ENCODE measurements around the gene OPRL1.

Gene OPRL1

DNA sequence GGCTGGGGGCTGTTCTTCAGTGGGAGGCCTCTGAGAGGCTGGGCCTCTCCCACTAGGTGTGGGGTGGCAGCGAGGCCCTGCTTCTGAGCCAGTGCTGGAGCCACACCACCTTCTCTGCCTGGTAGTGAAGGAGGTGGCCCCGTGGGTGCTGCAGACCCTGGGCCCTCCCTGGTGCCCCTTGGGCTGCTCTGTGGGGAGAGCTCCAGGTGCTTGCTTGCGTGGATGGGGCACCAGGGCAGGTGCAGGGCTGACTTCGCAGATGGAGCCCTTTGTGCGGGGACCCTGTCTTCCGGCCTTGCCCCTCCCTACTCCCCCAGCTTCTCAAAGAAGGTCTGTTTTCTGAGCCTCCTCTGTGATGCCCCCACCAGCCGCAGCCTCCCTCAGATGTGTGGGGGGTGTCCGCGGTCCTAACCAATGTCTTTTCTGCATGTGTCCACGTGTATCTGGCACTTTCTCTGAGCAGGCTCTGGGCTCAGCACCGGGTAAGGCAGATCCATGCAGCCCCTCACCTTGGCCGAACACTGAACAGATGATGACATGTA is 67.1 kb downstream of the OPRL1 start:
- CTCF ChIA-PET, result no interaction called here
- POLR2A ChIA-PET, result no interaction called here
- H3K4me3 ChIP-seq (ENCODE audit: low read depth, low read length), result no peak overlapping the region

DNA sequence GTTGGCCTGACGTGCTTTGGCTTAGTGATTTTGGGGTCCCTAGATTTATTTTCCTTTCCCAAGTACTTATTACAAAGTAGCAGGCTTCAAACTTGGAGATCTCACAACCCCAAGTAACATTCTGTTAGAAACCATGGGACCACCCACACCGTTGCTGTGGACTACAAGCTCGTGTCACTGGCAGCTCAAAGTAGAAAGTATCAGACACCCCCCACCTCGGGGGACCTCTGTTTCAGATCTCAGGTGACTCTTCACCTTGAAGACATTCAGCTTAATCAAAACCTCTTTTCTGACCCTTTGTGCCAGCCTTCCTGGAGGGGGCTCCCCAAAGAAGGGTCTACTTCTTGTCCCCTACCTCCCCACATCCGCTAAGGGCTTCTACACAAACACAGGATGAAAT is 68.7 kb downstream of the OPRL1 start:
- no peaks in the 10 kb centered on the region for H3K36me3 ChIP-seq (ENCODE audit: control insufficient read depth in 2 of 2, insufficient read depth in 1 of 2, low read length in 2 of 2)
- H3K9me3 ChIP-seq (ENCODE audit: control insufficient read depth, insufficient read depth, low read depth, low read length), result no peaks in the 10 kb centered on the region
- no peak overlapping the region for H3K4me3 ChIP-seq (ENCODE audit: low read depth, low read length)
- no peaks in the 10 kb centered on the region for H3K4me1 ChIP-seq (ENCODE audit: control insufficient read depth, insufficient read depth, low read length)
- ChIA-PET CTCF (no interaction called here), POLR2A (no interaction called here)
- no peak overlapping the region for H3K27ac ChIP-seq (ENCODE audit: extremely low read depth, low read depth, low read length)
- TF ChIP-seq, protein P1, sequence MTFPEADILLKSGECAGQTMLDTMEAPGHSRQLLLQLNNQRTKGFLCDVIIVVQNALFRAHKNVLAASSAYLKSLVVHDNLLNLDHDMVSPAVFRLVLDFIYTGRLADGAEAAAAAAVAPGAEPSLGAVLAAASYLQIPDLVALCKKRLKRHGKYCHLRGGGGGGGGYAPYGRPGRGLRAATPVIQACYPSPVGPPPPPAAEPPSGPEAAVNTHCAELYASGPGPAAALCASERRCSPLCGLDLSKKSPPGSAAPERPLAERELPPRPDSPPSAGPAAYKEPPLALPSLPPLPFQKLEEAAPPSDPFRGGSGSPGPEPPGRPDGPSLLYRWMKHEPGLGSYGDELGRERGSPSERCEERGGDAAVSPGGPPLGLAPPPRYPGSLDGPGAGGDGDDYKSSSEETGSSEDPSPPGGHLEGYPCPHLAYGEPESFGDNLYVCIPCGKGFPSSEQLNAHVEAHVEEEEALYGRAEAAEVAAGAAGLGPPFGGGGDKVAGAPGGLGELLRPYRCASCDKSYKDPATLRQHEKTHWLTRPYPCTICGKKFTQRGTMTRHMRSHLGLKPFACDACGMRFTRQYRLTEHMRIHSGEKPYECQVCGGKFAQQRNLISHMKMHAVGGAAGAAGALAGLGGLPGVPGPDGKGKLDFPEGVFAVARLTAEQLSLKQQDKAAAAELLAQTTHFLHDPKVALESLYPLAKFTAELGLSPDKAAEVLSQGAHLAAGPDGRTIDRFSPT (tag by site-specific recombination; IDR thresholded peaks at IDR 0.05), result no peak
- TF ChIP-seq, protein P2, sequence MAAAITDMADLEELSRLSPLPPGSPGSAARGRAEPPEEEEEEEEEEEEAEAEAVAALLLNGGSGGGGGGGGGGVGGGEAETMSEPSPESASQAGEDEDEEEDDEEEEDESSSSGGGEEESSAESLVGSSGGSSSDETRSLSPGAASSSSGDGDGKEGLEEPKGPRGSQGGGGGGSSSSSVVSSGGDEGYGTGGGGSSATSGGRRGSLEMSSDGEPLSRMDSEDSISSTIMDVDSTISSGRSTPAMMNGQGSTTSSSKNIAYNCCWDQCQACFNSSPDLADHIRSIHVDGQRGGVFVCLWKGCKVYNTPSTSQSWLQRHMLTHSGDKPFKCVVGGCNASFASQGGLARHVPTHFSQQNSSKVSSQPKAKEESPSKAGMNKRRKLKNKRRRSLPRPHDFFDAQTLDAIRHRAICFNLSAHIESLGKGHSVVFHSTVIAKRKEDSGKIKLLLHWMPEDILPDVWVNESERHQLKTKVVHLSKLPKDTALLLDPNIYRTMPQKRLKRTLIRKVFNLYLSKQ (tag by site-specific recombination; IDR thresholded peaks at IDR 0.05; ENCODE audit: borderline replicate concordance), result no peak
- TF ChIP-seq SCRT2 (tag by site-specific recombination; IDR thresholded peaks at IDR 0.05), result no peak
- TF ChIP-seq, protein P3, sequence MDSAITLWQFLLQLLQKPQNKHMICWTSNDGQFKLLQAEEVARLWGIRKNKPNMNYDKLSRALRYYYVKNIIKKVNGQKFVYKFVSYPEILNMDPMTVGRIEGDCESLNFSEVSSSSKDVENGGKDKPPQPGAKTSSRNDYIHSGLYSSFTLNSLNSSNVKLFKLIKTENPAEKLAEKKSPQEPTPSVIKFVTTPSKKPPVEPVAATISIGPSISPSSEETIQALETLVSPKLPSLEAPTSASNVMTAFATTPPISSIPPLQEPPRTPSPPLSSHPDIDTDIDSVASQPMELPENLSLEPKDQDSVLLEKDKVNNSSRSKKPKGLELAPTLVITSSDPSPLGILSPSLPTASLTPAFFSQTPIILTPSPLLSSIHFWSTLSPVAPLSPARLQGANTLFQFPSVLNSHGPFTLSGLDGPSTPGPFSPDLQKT (IDR thresholded peaks at IDR 0.05; ENCODE audit: borderline replicate concordance, low read depth, low read length), result no peak
- TF ChIP-seq ZFP37 (tag by site-specific recombination; IDR thresholded peaks at IDR 0.05), result no peak

More for the DNA sequence above, 67.1 kb downstream of the OPRL1 start:
- no peak overlapping the region for H3K27ac ChIP-seq (ENCODE audit: extremely low read depth, low read depth, low read length)
- H3K4me1 ChIP-seq (ENCODE audit: control insufficient read depth, insufficient read depth, low read length), result no peaks in the 10 kb centered on the region
- no peak for TF ChIP-seq BCL11A (tag by site-specific recombination; IDR thresholded peaks at IDR 0.05; ENCODE audit: low read depth)
- TF ChIP-seq ZNF23 (tag by site-specific recombination; IDR thresholded peaks at IDR 0.05; ENCODE audit: borderline replicate concordance), result no peak
- TF ChIP-seq, protein P2 (tag by site-specific recombination; IDR thresholded peaks at IDR 0.05; ENCODE audit: borderline replicate concordance), result no peak
- TF ChIP-seq ZNF223 (tag by site-specific recombination; IDR thresholded peaks at IDR 0.05), result no peak
- TF ChIP-seq, protein P4, sequence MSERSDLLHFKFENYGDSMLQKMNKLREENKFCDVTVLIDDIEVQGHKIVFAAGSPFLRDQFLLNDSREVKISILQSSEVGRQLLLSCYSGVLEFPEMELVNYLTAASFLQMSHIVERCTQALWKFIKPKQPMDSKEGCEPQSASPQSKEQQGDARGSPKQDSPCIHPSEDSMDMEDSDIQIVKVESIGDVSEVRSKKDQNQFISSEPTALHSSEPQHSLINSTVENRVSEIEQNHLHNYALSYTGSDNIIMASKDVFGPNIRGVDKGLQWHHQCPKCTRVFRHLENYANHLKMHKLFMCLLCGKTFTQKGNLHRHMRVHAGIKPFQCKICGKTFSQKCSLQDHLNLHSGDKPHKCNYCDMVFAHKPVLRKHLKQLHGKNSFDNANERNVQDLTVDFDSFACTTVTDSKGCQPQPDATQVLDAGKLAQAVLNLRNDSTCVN (tag by site-specific recombination; optimal IDR thresholded peaks at IDR 0.05), result no peak
- TF ChIP-seq, protein P5, sequence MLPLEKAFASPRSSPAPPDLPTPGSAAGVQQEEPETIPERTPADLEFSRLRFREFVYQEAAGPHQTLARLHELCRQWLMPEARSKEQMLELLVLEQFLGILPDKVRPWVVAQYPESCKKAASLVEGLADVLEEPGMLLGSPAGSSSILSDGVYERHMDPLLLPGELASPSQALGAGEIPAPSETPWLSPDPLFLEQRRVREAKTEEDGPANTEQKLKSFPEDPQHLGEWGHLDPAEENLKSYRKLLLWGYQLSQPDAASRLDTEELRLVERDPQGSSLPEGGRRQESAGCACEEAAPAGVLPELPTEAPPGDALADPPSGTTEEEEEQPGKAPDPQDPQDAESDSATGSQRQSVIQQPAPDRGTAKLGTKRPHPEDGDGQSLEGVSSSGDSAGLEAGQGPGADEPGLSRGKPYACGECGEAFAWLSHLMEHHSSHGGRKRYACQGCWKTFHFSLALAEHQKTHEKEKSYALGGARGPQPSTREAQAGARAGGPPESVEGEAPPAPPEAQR (tag by site-specific recombination; IDR thresholded peaks at IDR 0.05), result no peak
- no peak for TF ChIP-seq ZNF221 (tag by site-specific recombination; IDR thresholded peaks at IDR 0.05; ENCODE audit: borderline replicate concordance)
- no peak for TF ChIP-seq ZNF416 (tag by site-specific recombination; IDR thresholded peaks at IDR 0.05)
- no peak for TF ChIP-seq HOXA7 (CRISPR knock-in tag; IDR thresholded peaks at IDR 0.05; ENCODE audit: borderline replicate concordance)
- TF ChIP-seq ZNF501 (tag by site-specific recombination; IDR thresholded peaks at IDR 0.05), result no peak
- TF ChIP-seq, protein P6, sequence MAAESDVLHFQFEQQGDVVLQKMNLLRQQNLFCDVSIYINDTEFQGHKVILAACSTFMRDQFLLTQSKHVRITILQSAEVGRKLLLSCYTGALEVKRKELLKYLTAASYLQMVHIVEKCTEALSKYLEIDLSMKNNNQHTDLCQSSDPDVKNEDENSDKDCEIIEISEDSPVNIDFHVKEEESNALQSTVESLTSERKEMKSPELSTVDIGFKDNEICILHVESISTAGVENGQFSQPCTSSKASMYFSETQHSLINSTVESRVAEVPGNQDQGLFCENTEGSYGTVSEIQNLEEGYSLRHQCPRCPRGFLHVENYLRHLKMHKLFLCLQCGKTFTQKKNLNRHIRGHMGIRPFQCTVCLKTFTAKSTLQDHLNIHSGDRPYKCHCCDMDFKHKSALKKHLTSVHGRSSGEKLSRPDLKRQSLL (tag by site-specific recombination; IDR thresholded peaks at IDR 0.05), result no peak
- TF ChIP-seq, protein P7, sequence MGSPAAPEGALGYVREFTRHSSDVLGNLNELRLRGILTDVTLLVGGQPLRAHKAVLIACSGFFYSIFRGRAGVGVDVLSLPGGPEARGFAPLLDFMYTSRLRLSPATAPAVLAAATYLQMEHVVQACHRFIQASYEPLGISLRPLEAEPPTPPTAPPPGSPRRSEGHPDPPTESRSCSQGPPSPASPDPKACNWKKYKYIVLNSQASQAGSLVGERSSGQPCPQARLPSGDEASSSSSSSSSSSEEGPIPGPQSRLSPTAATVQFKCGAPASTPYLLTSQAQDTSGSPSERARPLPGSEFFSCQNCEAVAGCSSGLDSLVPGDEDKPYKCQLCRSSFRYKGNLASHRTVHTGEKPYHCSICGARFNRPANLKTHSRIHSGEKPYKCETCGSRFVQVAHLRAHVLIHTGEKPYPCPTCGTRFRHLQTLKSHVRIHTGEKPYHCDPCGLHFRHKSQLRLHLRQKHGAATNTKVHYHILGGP (tag by site-specific recombination; IDR thresholded peaks at IDR 0.05), result no peak
- TF ChIP-seq, protein P8, sequence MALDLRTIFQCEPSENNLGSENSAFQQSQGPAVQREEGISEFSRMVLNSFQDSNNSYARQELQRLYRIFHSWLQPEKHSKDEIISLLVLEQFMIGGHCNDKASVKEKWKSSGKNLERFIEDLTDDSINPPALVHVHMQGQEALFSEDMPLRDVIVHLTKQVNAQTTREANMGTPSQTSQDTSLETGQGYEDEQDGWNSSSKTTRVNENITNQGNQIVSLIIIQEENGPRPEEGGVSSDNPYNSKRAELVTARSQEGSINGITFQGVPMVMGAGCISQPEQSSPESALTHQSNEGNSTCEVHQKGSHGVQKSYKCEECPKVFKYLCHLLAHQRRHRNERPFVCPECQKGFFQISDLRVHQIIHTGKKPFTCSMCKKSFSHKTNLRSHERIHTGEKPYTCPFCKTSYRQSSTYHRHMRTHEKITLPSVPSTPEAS (tag by site-specific recombination; IDR thresholded peaks at IDR 0.05), result no peak
- TF ChIP-seq, protein P3 (IDR thresholded peaks at IDR 0.05; ENCODE audit: borderline replicate concordance, low read depth, low read length), result no peak
- TF ChIP-seq ZNF138 (tag by site-specific recombination; IDR thresholded peaks at IDR 0.05; ENCODE audit: borderline replicate concordance), result no peak
- no peak for TF ChIP-seq ZNF175 (tag by site-specific recombination; IDR thresholded peaks at IDR 0.05)
- TF ChIP-seq ZXDB (tag by site-specific recombination; IDR thresholded peaks at IDR 0.05), result no peak
- no peak for TF ChIP-seq SP7 (tag by site-specific recombination; IDR thresholded peaks at IDR 0.05)
- H3K36me3 ChIP-seq (ENCODE audit: control insufficient read depth in 2 of 2, insufficient read depth in 1 of 2, low read length in 2 of 2), result no peaks in the 10 kb centered on the region
- no peaks in the 10 kb centered on the region for H3K9me3 ChIP-seq (ENCODE audit: control insufficient read depth, insufficient read depth, low read depth, low read length)

All from HEK293 (cell line).